T-helper 1 cell (primary cell): Measurements from ENCODE around the gene SSRP1.
"Not testable (repeated sequence)": the region's sequence is repeated elsewhere in the genome, so short reads cannot be mapped to it uniquely, and the experiment has no call there.

ENCODE experiments used
- DNase-seq, 5 donors: peaks; one replicate each; pipeline ENCODE4 v3.0.0-alpha.2; 2012 to 2020

Gene SSRP1

GRCh38 chr11:57294225-57295131 is 41.2 kb downstream of the SSRP1 start:
- DNase-seq = no peak

- DNase-seq = no peak
Measured at GRCh38 chr11:57290288-57290687, 45.4 kb downstream of the SSRP1 start.

- no peak for DNase-seq
Measured at GRCh38 chr11:57288771-57289579, 46.7 kb downstream of the SSRP1 start.

GRCh38 chr11:57287884-57288283 is 47.8 kb downstream of the SSRP1 start:
- no peak for DNase-seq

GRCh38 chr11:57283231-57283990 is 52.3 kb downstream of the SSRP1 start:
- no peak for DNase-seq

GRCh38 chr11:57281546-57281945 is 54.1 kb downstream of the SSRP1 start:
- DNase-seq = not testable (repeated sequence)

- no peak for DNase-seq
Measured at GRCh38 chr11:57279116-57279515, 56.6 kb downstream of the SSRP1 start.

- DNase-seq = no peak
Measured at GRCh38 chr11:57278721-57279095, 57.0 kb downstream of the SSRP1 start.

- DNase-seq = peak in 2 of 5 donors; percentile 3 to 7
Measured at GRCh38 chr11:57277845-57278720, 57.6 kb downstream of the SSRP1 start.

GRCh38 chr11:57276971-57277675 is 58.6 kb downstream of the SSRP1 start:
- DNase-seq = no peak

- no peak for DNase-seq
Measured at GRCh38 chr11:57276169-57276970, 59.3 kb downstream of the SSRP1 start.
